HG02588 (cell line): ENCODE data around the gene HLA-DQA2.
"Not testable (repeated sequence)": the region's sequence is repeated elsewhere in the genome, so short reads cannot be mapped to it uniquely, and the experiment has no call there.

ENCODE experiments used
- ATAC-seq: cut with Tn5 transposase; IDR thresholded peaks from one replicate; pipeline ENCODE4 v1.9.1; 2021; ENCODE audit warnings: mild to moderate bottlenecking, moderate library complexity; ENCODE audit not compliant: unreplicated experiment

HLA-DQA2 gene

GRCh38 chr6:32775071-32775470, 33.9 kb downstream of the HLA-DQA2 start:
- ATAC-seq: no peak

GRCh38 chr6:32779036-32779435, 37.8 kb downstream of the HLA-DQA2 start:
- no peak for ATAC-seq

GRCh38 chr6:32782923-32783322, 41.7 kb downstream of the HLA-DQA2 start:
- not testable (repeated sequence) for ATAC-seq

- ATAC-seq: no peak
Measured at GRCh38 chr6:32785781-32786533, 44.8 kb downstream of the HLA-DQA2 start.

- no peak for ATAC-seq
Measured at GRCh38 chr6:32790306-32790705, 49.1 kb downstream of the HLA-DQA2 start.

GRCh38 chr6:32792901-32793435, 51.8 kb downstream of the HLA-DQA2 start:
- ATAC-seq: no peak

- no peak for ATAC-seq
Measured at GRCh38 chr6:32794510-32794909, 53.3 kb downstream of the HLA-DQA2 start.
